Testis (tissue), 3 donors: Measurements from ENCODE around the gene HERC2. TPM values are rescaled to one million over a fixed set of nuclear protein-coding genes. Genes with fewer than 3 reads are reported as not detected.

Experiments used
- DNase-seq: peaks from one replicate; pipeline ENCODE4 v3.0.0-alpha.2; 2019
- H3K27ac ChIP-seq, 2 donors: fragments of 200-600 bp; sonication (generic); one replicate each; pipeline ENCODE4 v1.5.1; 2019
- H3K27me3 ChIP-seq: fragments of 200-600 bp; sonication (generic); one replicate; pipeline ENCODE4 v1.5.1; 2019
- H3K36me3 ChIP-seq: fragments of 200-600 bp; sonication (generic); one replicate; pipeline ENCODE4 v1.5.1; 2017; ENCODE audit warnings: low read depth; ENCODE audit errors: missing control alignments
- H3K4me1 ChIP-seq: fragments of 200-600 bp; sonication (generic); one replicate; pipeline ENCODE4 v1.5.1; 2019
- H3K4me3 ChIP-seq, 2 donors: fragments of 200-600 bp; sonication (generic); one replicate each; pipeline ENCODE4 v1.5.1; 2017 to 2019
- H3K9me3 ChIP-seq: fragments of 200-600 bp; sonication (generic); one replicate; pipeline ENCODE4 v1.5.1; 2017
- POLR2A ChIP-seq: fragments of 450-650 bp; IDR thresholded peaks from one replicate; pipeline ENCODE4 v1.6.1; 2017; ENCODE audit warnings: antibody characterized with exemption, mild to moderate bottlenecking, moderate library complexity
- WGBS, 2 donors: methylation state at CpG; one replicate each; pipeline ENCODE4 v1.1.5; 2018; 5-methylcytosine and 5-hydroxymethylcytosine counted together
- intact Hi-C: fragments of 100-400 bp; cut with DNase I; formaldehyde crosslinking; loops from one replicate; pipeline ENCODE4 v1.15.1; 2023; ENCODE audit warnings: low total_unique reads
- polyA plus RNA-seq: library from polyadenylated mRNA; stranded (reverse); fragments of 350-450 nt; fragmentation: Illumina TruSeq; extraction: RNeasy Lipid Tissue Mini Kit (QIAGEN cat#74804); gene quantifications from one replicate; pipeline ENCODE4 v1.2.3, GENCODE V29; 2014; ENCODE audit warnings: low read depth, low replicate concordance; ENCODE audit not compliant: insufficient read depth
- total RNA-seq, 2 donors: library from RNA; depleted of rRNA; stranded (reverse); fragments of >200 nt; gene quantifications; one replicate each; pipeline ENCODE4 v1.2.3, GENCODE V29; 2016
- TF ChIP-seq, protein P1 (sequence below), 3 experiments: fragments of 450-650 bp in 2 of 3; fragments of 200-600 bp in 1 of 3; sonication (generic) in 1 of 3; IDR thresholded peaks; one replicate each; pipeline ENCODE4 v1.5.1; 2016 to 2019; ENCODE audit warnings: antibody characterized with exemption in 3 of 3, mild to moderate bottlenecking in 2 of 3, moderate library complexity in 1 of 3

HERC2 gene
- total and polyA plus RNA-seq, 3 donors from 2014 or later, result 45.6 to 113 (median 78.2) TPM

DNA sequence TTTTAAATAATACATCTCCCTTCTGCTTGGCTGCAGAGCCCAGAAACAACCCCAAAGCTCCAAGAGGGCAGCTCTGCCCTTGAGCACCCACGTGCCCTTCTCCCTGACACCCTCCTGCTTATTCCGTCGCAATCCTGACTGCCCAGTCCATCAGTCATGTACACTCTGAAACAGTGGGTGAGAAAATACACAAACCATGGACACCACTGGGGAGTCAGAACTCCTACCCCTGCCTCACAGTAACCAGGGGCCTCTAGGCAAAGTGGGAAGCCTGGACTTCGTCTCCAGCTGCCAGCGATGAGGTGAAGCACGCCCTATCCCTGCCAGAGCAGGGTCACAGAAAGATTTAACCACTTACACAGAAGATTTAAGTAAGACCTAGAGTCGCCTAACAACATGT is 40.1 kb downstream of the HERC2 start:
- no peak for DNase-seq
- WGBS, 2 donors, result 92 to 95% methylated on average over 7 of the region's 7 CpGs
- no peaks in the 10 kb centered on the region for H3K27me3 ChIP-seq
- H3K4me1 ChIP-seq, result no peaks in the 10 kb centered on the region
- H3K9me3 ChIP-seq, result no peaks in the 10 kb centered on the region
- H3K36me3 ChIP-seq, result no peaks in the 10 kb centered on the region
- TF ChIP-seq, protein P1, sequence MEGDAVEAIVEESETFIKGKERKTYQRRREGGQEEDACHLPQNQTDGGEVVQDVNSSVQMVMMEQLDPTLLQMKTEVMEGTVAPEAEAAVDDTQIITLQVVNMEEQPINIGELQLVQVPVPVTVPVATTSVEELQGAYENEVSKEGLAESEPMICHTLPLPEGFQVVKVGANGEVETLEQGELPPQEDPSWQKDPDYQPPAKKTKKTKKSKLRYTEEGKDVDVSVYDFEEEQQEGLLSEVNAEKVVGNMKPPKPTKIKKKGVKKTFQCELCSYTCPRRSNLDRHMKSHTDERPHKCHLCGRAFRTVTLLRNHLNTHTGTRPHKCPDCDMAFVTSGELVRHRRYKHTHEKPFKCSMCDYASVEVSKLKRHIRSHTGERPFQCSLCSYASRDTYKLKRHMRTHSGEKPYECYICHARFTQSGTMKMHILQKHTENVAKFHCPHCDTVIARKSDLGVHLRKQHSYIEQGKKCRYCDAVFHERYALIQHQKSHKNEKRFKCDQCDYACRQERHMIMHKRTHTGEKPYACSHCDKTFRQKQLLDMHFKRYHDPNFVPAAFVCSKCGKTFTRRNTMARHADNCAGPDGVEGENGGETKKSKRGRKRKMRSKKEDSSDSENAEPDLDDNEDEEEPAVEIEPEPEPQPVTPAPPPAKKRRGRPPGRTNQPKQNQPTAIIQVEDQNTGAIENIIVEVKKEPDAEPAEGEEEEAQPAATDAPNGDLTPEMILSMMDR (IDR thresholded peaks at IDR 0.05), result no peak
- no peak for TF ChIP-seq POLR2A
- H3K27ac ChIP-seq, result no peak overlapping the region
- H3K4me3 ChIP-seq, result no peak overlapping the region
- intact Hi-C loops, result no loop called here

DNA sequence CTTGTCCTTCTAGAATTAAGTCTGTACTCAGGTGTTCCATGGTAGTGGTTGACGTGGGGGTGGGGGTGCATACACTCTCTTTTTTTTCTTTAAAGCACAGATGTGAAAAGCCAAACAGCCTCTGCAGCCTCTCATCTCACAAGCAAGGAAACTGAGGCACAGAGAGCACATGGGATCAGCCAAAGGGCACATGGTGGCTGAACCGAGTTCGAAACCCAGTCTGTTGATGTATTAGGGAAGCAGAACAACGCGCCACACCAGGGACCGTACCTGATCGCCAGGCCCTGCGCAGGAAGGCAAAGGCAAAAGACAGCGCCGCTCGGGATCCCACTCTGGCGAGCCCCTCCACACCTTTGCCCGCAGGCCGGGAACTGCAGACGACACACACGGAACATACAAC is 47.3 kb downstream of the HERC2 start:
- no peak overlapping the region for H3K4me3 ChIP-seq
- no peaks in the 10 kb centered on the region for H3K9me3 ChIP-seq
- intact Hi-C loops, result no loop called here
- TF ChIP-seq, protein P1 (IDR thresholded peaks at IDR 0.05), result no peak
- TF ChIP-seq POLR2A, result no peak
- H3K27ac ChIP-seq, result no peak overlapping the region
- 92 to 93% methylated on average over 16 of the region's 16 CpGs for WGBS, 2 donors
- H3K36me3 ChIP-seq, result no peaks in the 10 kb centered on the region
- DNase-seq, result no peak
- H3K4me1 ChIP-seq, result no peaks in the 10 kb centered on the region
- H3K27me3 ChIP-seq, result no peaks in the 10 kb centered on the region

DNA sequence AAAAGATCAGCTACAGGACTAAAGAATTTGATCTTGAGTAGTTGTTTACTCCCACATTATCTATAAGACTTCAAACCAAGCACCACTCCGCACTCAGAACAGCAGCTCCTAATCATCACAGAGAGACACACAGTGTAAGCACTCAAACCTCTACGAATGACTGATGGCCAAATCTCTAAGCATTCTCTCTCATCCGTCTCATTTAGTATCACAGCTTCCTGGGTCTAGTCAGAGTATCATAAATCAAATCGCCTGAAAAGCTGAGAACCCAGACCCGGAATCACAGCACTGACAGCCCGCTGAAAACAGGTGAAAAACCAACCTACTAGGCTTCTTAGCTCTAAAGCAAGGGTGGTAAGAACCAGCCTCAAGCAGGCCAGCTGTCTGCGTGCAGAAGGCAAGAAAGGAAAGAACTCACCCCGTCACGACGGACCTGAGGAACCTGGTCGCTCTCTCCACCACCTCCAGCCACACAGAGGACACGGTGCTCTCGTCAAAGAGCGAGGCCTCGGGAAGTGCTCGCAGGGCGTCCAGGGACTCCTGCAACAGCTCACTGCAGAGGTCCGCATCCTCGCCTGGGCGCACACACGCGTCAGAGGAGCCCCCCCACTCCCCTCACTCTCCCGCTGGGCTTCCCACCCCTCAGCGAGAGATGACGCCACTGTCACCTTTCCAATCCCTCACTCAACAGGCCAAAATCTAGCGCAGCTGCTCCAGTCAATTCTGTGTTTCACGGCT is 47.9 kb downstream of the HERC2 start:
- H3K4me3 ChIP-seq, result no peak overlapping the region
- DNase-seq, result no peak
- intact Hi-C loops, result no loop called here
- H3K9me3 ChIP-seq, result no peaks in the 10 kb centered on the region
- 89 to 90% methylated on average over 26 to 27 of the region's 27 CpGs for WGBS, 2 donors
- H3K27me3 ChIP-seq, result no peaks in the 10 kb centered on the region
- no peak for TF ChIP-seq POLR2A
- TF ChIP-seq, protein P1 (IDR thresholded peaks at IDR 0.05), result no peak
- no peaks in the 10 kb centered on the region for H3K4me1 ChIP-seq
- no peak overlapping the region for H3K27ac ChIP-seq
- H3K36me3 ChIP-seq, result no peaks in the 10 kb centered on the region

DNA sequence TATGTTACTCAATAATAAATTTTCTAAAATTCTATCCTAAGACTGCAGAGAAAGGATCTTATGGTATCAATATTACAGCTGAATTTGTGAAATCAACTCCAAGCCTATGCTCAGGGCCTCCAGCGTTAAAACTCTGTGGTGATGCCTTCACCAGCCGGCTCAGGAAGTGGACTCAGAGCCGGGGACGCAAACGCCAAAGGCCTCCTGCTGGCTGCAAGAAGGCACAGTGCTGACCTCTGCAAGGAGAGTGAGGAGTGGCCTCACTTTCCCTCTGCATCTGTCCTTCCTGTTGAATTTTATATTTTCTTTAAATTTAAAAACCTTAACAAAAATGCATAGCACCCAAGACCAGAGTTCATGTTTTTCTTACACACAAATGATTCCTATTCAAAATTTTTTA is 48.5 kb downstream of the HERC2 start:
- H3K36me3 ChIP-seq, result no peaks in the 10 kb centered on the region

More for the DNA sequence above, 48.5 kb downstream of the HERC2 start:
- peak; percentile 22 for DNase-seq
- no peaks in the 10 kb centered on the region for H3K4me1 ChIP-seq
- TF ChIP-seq, protein P1 (IDR thresholded peaks at IDR 0.05), result peak in 1 of 3 experiments; percentile 19
- TF ChIP-seq POLR2A, result no peak
- no peak overlapping the region for H3K4me3 ChIP-seq
- H3K27me3 ChIP-seq, result no peaks in the 10 kb centered on the region
- WGBS, 2 donors, result 30 to 58% methylated on average over 5 of the region's 5 CpGs
- intact Hi-C loops, result no loop called here
- H3K27ac ChIP-seq, result no peak overlapping the region
- no peaks in the 10 kb centered on the region for H3K9me3 ChIP-seq
